DOHH2 (cell line): Measurements from ENCODE around the gene PLXNB1.

Source experiments
- CTCF ChIP-seq: fragments of 200-600 bp; sonication (generic); IDR thresholded peaks from one replicate; pipeline ENCODE4 v1.5.1; 2014; ENCODE audit warnings: antibody characterized with exemption, mild to moderate bottlenecking, low read depth, low read length; ENCODE audit not compliant: poor library complexity, severe bottlenecking
- EZH2phosphoT487 ChIP-seq: fragments of 200-600 bp; sonication (generic); IDR thresholded peaks from 2 replicates; pipeline ENCODE4 v1.6.1; 2017; ENCODE audit warnings: borderline replicate concordance, mild to moderate bottlenecking, antibody characterized with exemption, low read length, moderate library complexity, mixed read lengths

- TF ChIP-seq CTCF (no peak), EZH2phosphoT487 (no peak)
Measured at GRCh38 chr3:48464713-48465221, 34.9 kb upstream of the PLXNB1 start.
